HepG2 (cell line): ENCODE measurements around the gene BBS9.

Source experiments
- BRD4 ChIP-seq: sonication (generic); formaldehyde crosslinking; IDR thresholded peaks from 2 replicates; pipeline ENCODE4 v1.4.0; 2020; ENCODE audit warnings: missing genetic modification reagents
- HMG20B ChIP-seq: conservative IDR thresholded peaks from 2 replicates; pipeline ENCODE4 v1.6.1; 2016; ENCODE audit warnings: missing genetic modification reagents, missing compliant biosample characterization
- KDM1A ChIP-seq: IDR thresholded peaks from 2 replicates; pipeline ENCODE4 v1.6.1; 2016; ENCODE audit warnings: missing compliant biosample characterization
- TF ChIP-seq, protein P1 (sequence below): fragments of 450-650 bp; IDR thresholded peaks from 2 replicates; pipeline ENCODE4 v1.6.1; 2017; ENCODE audit warnings: mild to moderate bottlenecking
- TF ChIP-seq, protein P2 (sequence below): sonication (generic); formaldehyde crosslinking; IDR thresholded peaks from 2 replicates; pipeline ENCODE4 v1.5.0; 2020; ENCODE audit warnings: mild to moderate bottlenecking, missing genetic modification reagents, moderate library complexity

DNA sequence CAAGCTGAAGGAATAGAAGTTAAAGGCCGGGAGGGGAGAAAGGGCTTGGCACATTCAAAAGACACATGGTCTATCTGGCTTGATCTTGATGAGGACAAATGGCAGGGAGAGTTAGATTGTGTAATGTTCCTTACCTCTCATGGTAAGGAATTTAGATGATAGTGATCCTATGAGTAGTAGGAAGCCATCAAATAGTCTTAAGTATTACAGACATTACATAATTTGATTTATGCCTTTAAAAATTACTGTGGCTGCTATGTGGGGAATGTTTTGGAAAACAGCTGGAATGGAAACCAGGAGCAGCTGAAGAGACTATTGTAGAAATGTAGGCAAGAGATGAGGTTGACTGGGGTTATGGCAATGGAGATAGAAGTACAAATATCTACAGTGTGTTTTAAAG lies 424.7 kb downstream of the BBS9 start:
- TF ChIP-seq, protein P1, sequence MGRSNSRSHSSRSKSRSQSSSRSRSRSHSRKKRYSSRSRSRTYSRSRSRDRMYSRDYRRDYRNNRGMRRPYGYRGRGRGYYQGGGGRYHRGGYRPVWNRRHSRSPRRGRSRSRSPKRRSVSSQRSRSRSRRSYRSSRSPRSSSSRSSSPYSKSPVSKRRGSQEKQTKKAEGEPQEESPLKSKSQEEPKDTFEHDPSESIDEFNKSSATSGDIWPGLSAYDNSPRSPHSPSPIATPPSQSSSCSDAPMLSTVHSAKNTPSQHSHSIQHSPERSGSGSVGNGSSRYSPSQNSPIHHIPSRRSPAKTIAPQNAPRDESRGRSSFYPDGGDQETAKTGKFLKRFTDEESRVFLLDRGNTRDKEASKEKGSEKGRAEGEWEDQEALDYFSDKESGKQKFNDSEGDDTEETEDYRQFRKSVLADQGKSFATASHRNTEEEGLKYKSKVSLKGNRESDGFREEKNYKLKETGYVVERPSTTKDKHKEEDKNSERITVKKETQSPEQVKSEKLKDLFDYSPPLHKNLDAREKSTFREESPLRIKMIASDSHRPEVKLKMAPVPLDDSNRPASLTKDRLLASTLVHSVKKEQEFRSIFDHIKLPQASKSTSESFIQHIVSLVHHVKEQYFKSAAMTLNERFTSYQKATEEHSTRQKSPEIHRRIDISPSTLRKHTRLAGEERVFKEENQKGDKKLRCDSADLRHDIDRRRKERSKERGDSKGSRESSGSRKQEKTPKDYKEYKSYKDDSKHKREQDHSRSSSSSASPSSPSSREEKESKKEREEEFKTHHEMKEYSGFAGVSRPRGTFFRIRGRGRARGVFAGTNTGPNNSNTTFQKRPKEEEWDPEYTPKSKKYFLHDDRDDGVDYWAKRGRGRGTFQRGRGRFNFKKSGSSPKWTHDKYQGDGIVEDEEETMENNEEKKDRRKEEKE = no peak
- no peak for TF ChIP-seq KDM1A
- no peak for TF ChIP-seq BRD4 (CRISPR knock-in tag)
- TF ChIP-seq HMG20B (CRISPR knock-in tag) = no peak
- TF ChIP-seq, protein P2, sequence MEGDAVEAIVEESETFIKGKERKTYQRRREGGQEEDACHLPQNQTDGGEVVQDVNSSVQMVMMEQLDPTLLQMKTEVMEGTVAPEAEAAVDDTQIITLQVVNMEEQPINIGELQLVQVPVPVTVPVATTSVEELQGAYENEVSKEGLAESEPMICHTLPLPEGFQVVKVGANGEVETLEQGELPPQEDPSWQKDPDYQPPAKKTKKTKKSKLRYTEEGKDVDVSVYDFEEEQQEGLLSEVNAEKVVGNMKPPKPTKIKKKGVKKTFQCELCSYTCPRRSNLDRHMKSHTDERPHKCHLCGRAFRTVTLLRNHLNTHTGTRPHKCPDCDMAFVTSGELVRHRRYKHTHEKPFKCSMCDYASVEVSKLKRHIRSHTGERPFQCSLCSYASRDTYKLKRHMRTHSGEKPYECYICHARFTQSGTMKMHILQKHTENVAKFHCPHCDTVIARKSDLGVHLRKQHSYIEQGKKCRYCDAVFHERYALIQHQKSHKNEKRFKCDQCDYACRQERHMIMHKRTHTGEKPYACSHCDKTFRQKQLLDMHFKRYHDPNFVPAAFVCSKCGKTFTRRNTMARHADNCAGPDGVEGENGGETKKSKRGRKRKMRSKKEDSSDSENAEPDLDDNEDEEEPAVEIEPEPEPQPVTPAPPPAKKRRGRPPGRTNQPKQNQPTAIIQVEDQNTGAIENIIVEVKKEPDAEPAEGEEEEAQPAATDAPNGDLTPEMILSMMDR = no peak
